GM18873 (cell line): ENCODE results near the gene BRD3.

Source experiments
- ATAC-seq: cut with Tn5 transposase; IDR thresholded peaks from one replicate; pipeline ENCODE4 v1.9.1; 2021; ENCODE audit warnings: mild to moderate bottlenecking, moderate library complexity, moderate number of reproducible peaks; ENCODE audit not compliant: unreplicated experiment, low FRiP score

Gene BRD3

DNA sequence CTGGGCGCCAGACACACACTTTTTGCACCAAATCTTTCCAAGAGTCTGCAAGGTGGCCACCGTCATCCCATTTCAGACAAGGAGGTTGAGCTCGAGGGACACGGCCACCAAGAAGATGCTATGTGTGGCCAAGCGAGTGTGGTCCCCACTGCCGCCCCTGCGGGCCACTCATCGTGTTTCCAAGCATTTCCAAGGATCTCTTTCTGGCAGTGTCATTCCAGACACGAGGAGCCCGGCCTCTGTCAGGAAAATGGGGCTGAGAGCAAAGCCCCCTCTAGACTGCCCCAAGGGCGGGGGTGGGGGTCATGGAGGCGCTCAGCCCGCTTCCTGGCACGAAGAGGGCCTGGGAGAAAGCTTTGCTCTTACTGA, 86.3 kb downstream of the BRD3 start:
- no peak for ATAC-seq

DNA sequence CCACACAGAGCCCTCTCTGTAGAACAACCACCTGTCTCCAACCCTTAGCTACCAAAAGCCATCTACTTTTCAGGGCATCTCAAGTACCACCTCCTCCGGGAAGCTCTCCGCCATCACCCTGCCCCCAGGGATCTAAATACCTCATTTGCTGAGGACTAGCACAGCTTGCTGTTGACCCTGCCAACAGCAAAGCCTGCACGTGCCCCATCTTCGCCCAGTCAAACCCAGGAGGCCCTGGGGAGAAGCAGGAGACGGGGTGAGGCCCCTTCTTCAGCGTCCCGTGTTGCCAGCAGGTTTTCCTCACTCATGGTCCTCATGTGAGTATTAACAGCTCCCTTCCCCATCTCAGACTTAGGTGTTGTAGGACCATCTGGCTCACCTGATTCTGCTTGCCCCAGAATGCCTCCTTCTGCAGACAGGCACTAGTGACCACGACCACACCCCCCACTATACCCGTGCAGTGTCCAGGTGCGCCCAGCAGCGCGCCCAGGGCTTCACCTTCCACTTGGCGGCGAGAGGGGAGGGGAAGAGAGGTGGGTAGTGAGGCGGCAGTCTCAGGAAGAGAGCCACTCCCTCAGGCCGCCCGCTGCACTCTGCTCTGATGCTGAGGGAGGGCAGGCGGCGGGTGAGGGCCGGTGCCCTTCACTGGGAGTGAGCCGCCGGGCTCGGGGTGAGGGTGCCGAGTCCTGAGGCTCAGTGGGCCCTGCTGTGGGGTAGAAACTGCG, 86.8 kb downstream of the BRD3 start:
- ATAC-seq, result no peak
